Effector memory CD4-positive, alpha-beta T cell (primary cell): ENCODE measurements around the gene BCL11B.

Source experiments
- DNase-seq, 3 donors: peaks; one replicate each; pipeline ENCODE4 v3.0.0-alpha.2; 2020
- H3K27ac ChIP-seq: 2 replicates; pipeline ENCODE4 v1.7.0; 2013; ENCODE audit warnings: mild to moderate bottlenecking, low read length, moderate library complexity; ENCODE audit not compliant: insufficient read depth, poor library complexity, severe bottlenecking
- H3K27me3 ChIP-seq: replicated peaks from 2 replicates; pipeline ENCODE4 v1.7.0; 2013; ENCODE audit warnings: mild to moderate bottlenecking, low read length; ENCODE audit not compliant: insufficient read depth, control insufficient read depth, poor library complexity, severe bottlenecking
- H3K36me3 ChIP-seq: 2 replicates; pipeline ENCODE4 v1.7.0; 2013; ENCODE audit warnings: mild to moderate bottlenecking, low read length, moderate library complexity; ENCODE audit not compliant: control insufficient read depth, insufficient read depth
- H3K4me1 ChIP-seq: 2 replicates; pipeline ENCODE4 v1.7.0; 2013; ENCODE audit warnings: low read length, mild to moderate bottlenecking; ENCODE audit not compliant: control insufficient read depth, insufficient read depth, poor library complexity, severe bottlenecking
- H3K4me3 ChIP-seq: 2 replicates; pipeline ENCODE4 v1.7.0; 2013; ENCODE audit warnings: low read length, low read depth, mild to moderate bottlenecking; ENCODE audit not compliant: insufficient read depth, poor library complexity, severe bottlenecking
- H3K9me3 ChIP-seq: 2 replicates; pipeline ENCODE4 v1.7.0; 2013; ENCODE audit warnings: mild to moderate bottlenecking, low read length, moderate library complexity; ENCODE audit not compliant: control insufficient read depth
- total RNA-seq, 3 donors: gene quantifications; one replicate each; lab custom pipeline; 2026; lab: John Stamatoyannopoulos, UW

BCL11B gene
- total RNA-seq, result 384 to 722 (median 530) reads per million in 3 donors

DNA sequence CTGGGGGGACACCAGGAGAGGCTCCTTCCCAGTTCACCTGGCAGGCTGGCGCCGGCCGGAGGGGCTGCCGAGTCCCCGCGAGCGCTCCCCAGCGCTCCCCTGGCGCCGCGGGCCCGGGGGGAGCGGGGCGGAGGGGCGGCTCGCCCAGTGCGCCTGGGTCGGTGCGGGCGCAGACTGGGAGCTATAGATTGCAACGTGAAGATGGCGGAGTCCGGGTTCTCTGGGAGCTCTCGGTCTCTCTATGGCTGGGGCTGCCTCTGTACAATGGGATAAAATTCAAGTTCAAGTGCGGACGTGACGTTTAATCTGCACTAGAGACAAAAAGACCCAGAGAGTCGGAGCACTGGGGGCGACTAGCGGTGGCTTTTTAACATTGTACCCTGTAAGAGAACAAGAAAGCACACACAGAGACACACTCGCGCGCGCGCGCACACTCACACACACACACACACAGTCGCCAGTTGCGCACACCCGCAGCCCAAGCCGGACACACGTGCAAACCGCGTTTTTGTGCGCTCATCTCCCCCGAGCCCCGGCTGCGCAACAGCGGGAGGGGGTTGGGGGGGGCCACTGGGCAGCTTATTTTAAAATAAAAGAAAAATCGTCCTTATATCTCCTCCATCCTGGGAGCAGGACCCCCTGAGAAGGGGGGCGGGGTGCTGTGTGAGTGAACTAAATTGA, at the start of gene BCL11B:
TSS of gene BCL11B (minus strand) at position 247 of the 681 bp plus-strand sequence. CDS start 979 bp downstream, outside the sequence.
- peak within 1 kb of the TSS; percentile 97 for H3K27ac ChIP-seq

DNA sequence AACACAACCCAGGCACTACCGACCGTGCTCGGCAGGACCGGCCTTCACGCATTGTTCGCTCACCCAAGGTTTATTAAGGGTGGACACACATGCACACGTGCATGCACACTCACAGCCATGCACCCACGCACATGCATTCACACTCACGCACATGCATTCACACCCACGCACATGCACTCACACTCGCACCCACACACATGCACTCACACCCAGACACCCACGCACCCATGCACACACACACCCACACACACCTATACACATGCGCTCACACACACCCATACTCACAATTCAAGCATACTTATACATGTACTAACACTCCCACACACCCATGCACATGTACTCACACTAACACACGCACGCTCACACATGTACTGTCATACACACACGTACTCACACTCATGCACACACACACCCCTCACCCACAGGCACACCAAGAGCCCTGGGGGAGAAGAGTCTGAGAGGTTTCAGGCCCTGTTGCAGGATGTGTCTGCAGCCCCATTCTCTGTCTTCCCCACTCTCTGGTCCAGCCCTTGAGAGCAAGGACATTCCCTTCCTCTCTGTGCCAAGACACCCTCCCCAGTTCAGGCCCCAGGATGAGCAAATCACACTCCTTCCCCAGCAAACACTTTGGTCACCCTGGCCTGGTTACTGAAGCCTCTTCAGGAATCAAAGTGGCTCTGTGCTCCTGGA, 49.4 kb upstream of the BCL11B start:
- Histone ChIP-seq H3K4me1 (peaks cover 5% of the 10 kb centered on the region), H3K27ac (no peak overlapping the region), H3K36me3 (no peaks in the 10 kb centered on the region), H3K9me3 (no peaks in the 10 kb centered on the region), H3K27me3 (no peaks in the 10 kb centered on the region), H3K4me3 (no peak overlapping the region)
- DNase-seq, result no peak

More for the DNA sequence above, at the start of gene BCL11B:
- peak within 1 kb of the TSS; percentile 86 for H3K4me3 ChIP-seq
- H3K36me3 ChIP-seq, result no peaks in the 10 kb centered on the region
- H3K27me3 ChIP-seq, result no peaks in the 10 kb centered on the region
- peaks cover 28% of the 10 kb centered on the region for H3K4me1 ChIP-seq
- H3K9me3 ChIP-seq, result no peaks in the 10 kb centered on the region
- DNase-seq, result peak; percentile 81 to 86 (median 82)

GRCh38 chr14:99320621-99321235, 48.7 kb upstream of the BCL11B start:
- H3K9me3 ChIP-seq, result no peaks in the 10 kb centered on the region
- no peak for DNase-seq
- no peaks in the 10 kb centered on the region for H3K36me3 ChIP-seq
- H3K4me3 ChIP-seq, result no peak overlapping the region
- H3K4me1 ChIP-seq, result peaks cover 5% of the 10 kb centered on the region
- H3K27ac ChIP-seq, result no peak overlapping the region
- H3K27me3 ChIP-seq, result no peaks in the 10 kb centered on the region

DNA sequence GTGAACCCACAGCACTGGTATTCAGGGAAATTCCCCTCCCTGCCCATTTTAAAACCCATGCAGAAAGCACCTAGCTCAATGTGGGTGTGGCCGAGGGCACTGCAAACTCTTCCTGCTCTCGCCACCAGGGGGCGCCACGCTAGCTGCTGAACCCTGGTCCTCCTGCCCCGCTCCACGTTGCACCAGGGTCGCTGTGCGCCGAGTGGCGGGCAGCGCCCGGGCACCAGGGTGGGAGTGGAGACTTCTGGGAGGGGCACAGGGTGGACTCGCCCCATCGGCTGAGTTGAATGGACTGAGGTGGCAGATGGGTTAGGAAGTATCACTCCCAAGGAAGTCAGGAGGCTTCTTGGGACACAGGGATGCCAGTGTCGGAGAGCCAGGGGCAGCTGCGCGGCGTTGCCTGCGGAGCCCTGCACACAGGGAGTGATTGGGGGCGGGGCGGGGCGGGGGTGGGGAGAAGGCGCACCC, 48.1 kb upstream of the BCL11B start:
- DNase-seq, result peak; percentile 39 to 59 (median 50)
- Histone ChIP-seq H3K9me3 (no peaks in the 10 kb centered on the region), H3K36me3 (no peaks in the 10 kb centered on the region), H3K27ac (no peak overlapping the region), H3K27me3 (no peaks in the 10 kb centered on the region), H3K4me3 (no peak overlapping the region), H3K4me1 (peaks cover 5% of the 10 kb centered on the region)

- Histone ChIP-seq H3K36me3 (no peaks in the 10 kb centered on the region), H3K27ac (no peak overlapping the region), H3K4me1 (peaks cover 5% of the 10 kb centered on the region), H3K4me3 (no peak overlapping the region), H3K9me3 (no peaks in the 10 kb centered on the region), H3K27me3 (no peaks in the 10 kb centered on the region)
- no peak for DNase-seq
Measured at GRCh38 chr14:99318959-99319295, 46.9 kb upstream of the BCL11B start.

- no peaks in the 10 kb centered on the region for H3K9me3 ChIP-seq
- no peak for DNase-seq
- no peak overlapping the region for H3K27ac ChIP-seq
- H3K36me3 ChIP-seq, result no peaks in the 10 kb centered on the region
- H3K27me3 ChIP-seq, result no peaks in the 10 kb centered on the region
- H3K4me1 ChIP-seq, result peaks cover 5% of the 10 kb centered on the region
- H3K4me3 ChIP-seq, result no peak overlapping the region
Measured at GRCh38 chr14:99318091-99318958, 46.3 kb upstream of the BCL11B start.

GRCh38 chr14:99317231-99318090, 45.5 kb upstream of the BCL11B start:
- H3K4me3 ChIP-seq, result no peak overlapping the region
- no peak overlapping the region for H3K27ac ChIP-seq
- H3K9me3 ChIP-seq, result no peaks in the 10 kb centered on the region
- no peaks in the 10 kb centered on the region for H3K36me3 ChIP-seq
- no peak for DNase-seq
- peaks cover 5% of the 10 kb centered on the region for H3K4me1 ChIP-seq
- H3K27me3 ChIP-seq, result no peaks in the 10 kb centered on the region

DNA sequence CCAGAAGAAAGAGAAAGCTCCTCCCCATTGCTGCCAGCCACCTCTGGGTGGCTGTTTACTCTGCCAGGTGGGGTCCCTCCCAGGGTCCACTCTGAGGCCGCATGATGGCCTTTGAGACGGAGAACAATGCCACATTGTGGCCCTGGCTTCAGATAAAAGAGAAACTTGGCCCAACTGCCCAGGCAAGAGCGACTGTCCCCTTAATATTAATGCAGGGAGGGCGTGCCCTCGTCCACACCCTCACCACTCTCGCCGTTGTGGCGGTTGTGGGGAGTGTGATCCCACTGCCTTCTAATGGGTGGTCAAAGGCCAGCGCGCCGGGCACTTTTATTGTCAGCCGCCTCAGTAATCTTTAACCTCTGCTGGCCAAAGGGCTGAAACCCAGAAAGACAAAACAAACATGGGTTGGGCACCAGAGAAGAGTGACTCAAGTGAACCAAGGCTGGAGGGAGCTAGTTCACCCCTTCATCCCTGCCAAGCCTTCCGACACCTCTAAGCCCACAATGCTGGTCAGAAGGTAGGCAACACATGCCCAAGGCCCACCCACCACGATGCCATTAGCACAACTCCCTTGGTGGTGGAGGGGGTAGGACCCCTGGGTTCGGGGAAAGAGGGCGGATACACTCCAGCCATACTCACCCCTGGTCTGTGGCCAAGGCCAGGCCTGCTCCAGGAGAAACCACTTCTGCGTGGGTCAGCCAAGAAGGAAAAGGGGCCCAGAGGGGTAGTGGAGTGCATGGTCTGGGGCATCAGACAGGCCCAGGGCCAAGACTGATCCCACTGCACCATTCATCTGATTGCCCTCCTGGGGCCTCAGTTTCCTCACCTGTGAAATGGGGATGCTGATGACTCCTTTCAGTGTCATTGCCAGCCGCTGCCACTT, 44.5 kb upstream of the BCL11B start:
- Histone ChIP-seq H3K4me3 (no peak overlapping the region), H3K4me1 (peaks cover 5% of the 10 kb centered on the region), H3K27me3 (no peaks in the 10 kb centered on the region)

More for the DNA sequence above, 44.5 kb upstream of the BCL11B start:
- Histone ChIP-seq H3K27ac (no peak overlapping the region), H3K36me3 (no peaks in the 10 kb centered on the region), H3K9me3 (no peaks in the 10 kb centered on the region)
- DNase-seq, result no peak
